ENCODE data around the gene DGKD.

The DGKD gene

DNA sequence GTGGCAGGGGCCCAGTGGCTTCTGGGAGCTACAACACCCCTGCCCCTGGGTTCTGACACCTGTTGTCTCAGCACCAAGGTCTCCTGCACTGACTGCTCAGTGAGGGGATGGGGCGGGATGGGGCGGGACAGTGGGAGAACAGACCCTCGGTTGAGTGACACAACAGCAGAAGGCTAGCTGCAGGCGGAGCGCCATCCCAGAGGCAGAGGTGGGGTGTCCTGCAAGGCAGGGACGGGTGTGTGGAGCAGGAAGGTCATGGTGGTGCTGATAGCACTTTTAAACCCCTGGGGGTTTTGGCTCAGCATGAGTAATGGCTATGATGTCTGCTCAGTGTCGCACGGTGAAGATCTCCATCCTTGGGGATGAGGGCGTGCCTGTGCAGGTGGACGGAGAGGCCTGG, 105.1 kb downstream of the DGKD start:
- H3F3A ChIP-seq (ENCODE audit: insufficient read depth) = no peaks in the 10 kb centered on the region
- no peaks in the 10 kb centered on the region for H3K79me2 ChIP-seq (ENCODE audit: insufficient read depth, low read length)
- no peaks in the 10 kb centered on the region for H3K9me2 ChIP-seq (replicated peaks; ENCODE audit: insufficient read depth, low read length)
- no peaks in the 10 kb centered on the region for H3K36me3 ChIP-seq (ENCODE audit: low read length)
- H4K20me1 ChIP-seq (ENCODE audit: low read depth, low read length) = no peaks in the 10 kb centered on the region
- no peak overlapping the region for H3K27ac ChIP-seq (ENCODE audit: low read depth, low read length)
- no peaks in the 10 kb centered on the region for H3K9me3 ChIP-seq (ENCODE audit: insufficient read depth, low read length)
- no peak overlapping the region for H3K4me3 ChIP-seq (ENCODE audit: insufficient read depth, low read length, poor library complexity, severe bottlenecking)
- no peak for TF ChIP-seq EZH2phosphoT487 (conservative IDR thresholded peaks at IDR 0.05; ENCODE audit: low read length)
- TF ChIP-seq, protein P1, sequence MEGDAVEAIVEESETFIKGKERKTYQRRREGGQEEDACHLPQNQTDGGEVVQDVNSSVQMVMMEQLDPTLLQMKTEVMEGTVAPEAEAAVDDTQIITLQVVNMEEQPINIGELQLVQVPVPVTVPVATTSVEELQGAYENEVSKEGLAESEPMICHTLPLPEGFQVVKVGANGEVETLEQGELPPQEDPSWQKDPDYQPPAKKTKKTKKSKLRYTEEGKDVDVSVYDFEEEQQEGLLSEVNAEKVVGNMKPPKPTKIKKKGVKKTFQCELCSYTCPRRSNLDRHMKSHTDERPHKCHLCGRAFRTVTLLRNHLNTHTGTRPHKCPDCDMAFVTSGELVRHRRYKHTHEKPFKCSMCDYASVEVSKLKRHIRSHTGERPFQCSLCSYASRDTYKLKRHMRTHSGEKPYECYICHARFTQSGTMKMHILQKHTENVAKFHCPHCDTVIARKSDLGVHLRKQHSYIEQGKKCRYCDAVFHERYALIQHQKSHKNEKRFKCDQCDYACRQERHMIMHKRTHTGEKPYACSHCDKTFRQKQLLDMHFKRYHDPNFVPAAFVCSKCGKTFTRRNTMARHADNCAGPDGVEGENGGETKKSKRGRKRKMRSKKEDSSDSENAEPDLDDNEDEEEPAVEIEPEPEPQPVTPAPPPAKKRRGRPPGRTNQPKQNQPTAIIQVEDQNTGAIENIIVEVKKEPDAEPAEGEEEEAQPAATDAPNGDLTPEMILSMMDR (IDR thresholded peaks at IDR 0.05; ENCODE audit: insufficient read depth, low read length, poor library complexity, severe bottlenecking) = no peak
- H2AFZ ChIP-seq (ENCODE audit: low read depth, low read length, severe bottlenecking) = no peak overlapping the region
- H3K9ac ChIP-seq (ENCODE audit: low read length) = no peak overlapping the region
- H3K4me2 ChIP-seq (ENCODE audit: low read depth, low read length, poor library complexity, severe bottlenecking) = no peak overlapping the region
- H3K27me3 ChIP-seq (ENCODE audit: low read length) = no peaks in the 10 kb centered on the region

DNA sequence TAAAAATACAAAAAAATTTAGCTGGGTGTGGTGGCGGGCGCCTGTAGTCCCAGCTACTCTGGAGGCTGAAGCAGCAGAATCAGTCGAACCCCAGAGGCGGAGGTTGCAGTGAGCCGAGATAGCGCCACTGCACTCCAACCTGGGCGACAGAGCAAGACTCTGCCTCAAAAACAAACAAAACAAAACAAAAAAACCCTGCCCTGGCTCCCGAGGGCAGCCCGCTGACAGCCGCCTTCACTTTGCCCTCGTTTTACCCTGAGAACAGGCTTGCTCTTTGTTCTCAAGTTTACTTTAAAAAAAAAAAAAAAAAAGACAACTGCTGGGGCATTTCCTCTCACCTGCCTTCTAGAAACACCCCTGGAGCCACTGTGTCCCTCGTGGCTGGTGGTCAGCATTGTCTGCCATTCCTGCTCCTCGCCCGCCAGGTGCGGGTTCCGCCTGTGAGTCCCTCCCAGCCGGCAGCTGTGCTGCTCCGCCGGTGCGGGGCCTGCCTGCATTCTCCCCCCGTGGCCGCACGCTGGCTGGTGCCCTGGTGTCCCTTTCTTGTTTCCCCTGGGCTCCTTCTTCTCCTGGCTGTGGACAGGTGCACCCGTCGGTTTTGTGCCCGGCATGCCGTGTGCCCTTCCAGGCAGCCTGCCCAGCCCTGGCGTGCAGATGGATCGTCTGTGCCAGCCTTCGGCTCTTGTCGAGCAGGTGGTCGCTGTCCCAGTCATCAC, 106.6 kb downstream of the DGKD start:
- Histone ChIP-seq H3K27me3 (ENCODE audit: low read length) (no peaks in the 10 kb centered on the region), H4K20me1 (ENCODE audit: low read depth, low read length) (no peaks in the 10 kb centered on the region), H3K4me3 (ENCODE audit: insufficient read depth, low read length, poor library complexity, severe bottlenecking) (no peak overlapping the region), H3K27ac (ENCODE audit: low read depth, low read length) (no peak overlapping the region), H3K9ac (ENCODE audit: low read length) (no peak overlapping the region), H3K36me3 (ENCODE audit: low read length) (no peaks in the 10 kb centered on the region), H3F3A (ENCODE audit: insufficient read depth) (no peaks in the 10 kb centered on the region; the same call in 1 of the 2 replicates), H3K79me2 (ENCODE audit: insufficient read depth, low read length) (no peaks in the 10 kb centered on the region), H3K9me2 (replicated peaks; ENCODE audit: insufficient read depth, low read length) (no peaks in the 10 kb centered on the region), H2AFZ (ENCODE audit: low read depth, low read length, severe bottlenecking) (no peak overlapping the region), H3K4me2 (ENCODE audit: low read depth, low read length, poor library complexity, severe bottlenecking) (no peak overlapping the region), H3K9me3 (ENCODE audit: insufficient read depth, low read length) (no peaks in the 10 kb centered on the region)
- TF ChIP-seq EZH2phosphoT487 (conservative IDR thresholded peaks at IDR 0.05; ENCODE audit: low read length) = no peak
- TF ChIP-seq, protein P1 (IDR thresholded peaks at IDR 0.05; ENCODE audit: insufficient read depth, low read length, poor library complexity, severe bottlenecking) = no peak

- no peak for TF ChIP-seq EZH2phosphoT487 (conservative IDR thresholded peaks at IDR 0.05; ENCODE audit: low read length)
- TF ChIP-seq, protein P1 (IDR thresholded peaks at IDR 0.05; ENCODE audit: insufficient read depth, low read length, poor library complexity, severe bottlenecking) = no peak
- Histone ChIP-seq H3K9me3 (ENCODE audit: insufficient read depth, low read length) (no peaks in the 10 kb centered on the region), H2AFZ (ENCODE audit: low read depth, low read length, severe bottlenecking) (no peak overlapping the region), H3F3A (ENCODE audit: insufficient read depth) (no peaks in the 10 kb centered on the region; the same call in 1 of the 2 replicates), H3K4me2 (ENCODE audit: low read depth, low read length, poor library complexity, severe bottlenecking) (no peak overlapping the region), H4K20me1 (ENCODE audit: low read depth, low read length) (no peaks in the 10 kb centered on the region), H3K36me3 (ENCODE audit: low read length) (no peaks in the 10 kb centered on the region), H3K79me2 (ENCODE audit: insufficient read depth, low read length) (no peaks in the 10 kb centered on the region), H3K27ac (ENCODE audit: low read depth, low read length) (no peak overlapping the region), H3K9ac (ENCODE audit: low read length) (no peak overlapping the region), H3K4me3 (ENCODE audit: insufficient read depth, low read length, poor library complexity, severe bottlenecking) (no peak overlapping the region), H3K27me3 (ENCODE audit: low read length) (no peaks in the 10 kb centered on the region), H3K9me2 (replicated peaks; ENCODE audit: insufficient read depth, low read length) (no peaks in the 10 kb centered on the region)
Observed at GRCh38 chr2:233461481-233461891, 107.2 kb downstream of the DGKD start.
